Duodenal mucosa (tissue), 2 donors: Measurements from ENCODE around the gene DNAJC1.

Source experiments
- H3K27ac ChIP-seq: one replicate; pipeline ENCODE4 v1.7.0; 2013; ENCODE audit warnings: low read depth, low read length
- H3K27me3 ChIP-seq, 2 donors: one replicate each; pipeline ENCODE4 v1.7.0; 2013; ENCODE audit warnings: low read length in 2 of 2, control low read depth in 1 of 2; ENCODE audit not compliant: insufficient read depth in 2 of 2, control insufficient read depth in 1 of 2
- H3K36me3 ChIP-seq, 2 donors: one replicate each; pipeline ENCODE4 v1.7.0; 2013; ENCODE audit warnings: low read length in 2 of 2, control low read depth in 1 of 2; ENCODE audit not compliant: insufficient read depth in 2 of 2, control insufficient read depth in 1 of 2
- H3K4me1 ChIP-seq, 2 donors: one replicate each; pipeline ENCODE4 v1.7.0; 2013; ENCODE audit warnings: low read length in 2 of 2, control low read depth in 1 of 2; ENCODE audit not compliant: insufficient read depth in 2 of 2, control insufficient read depth in 1 of 2
- H3K4me3 ChIP-seq, 2 donors: one replicate each; pipeline ENCODE4 v1.7.0; 2013; ENCODE audit warnings: low read length in 2 of 2, low read depth in 1 of 2
- H3K9ac ChIP-seq, 2 donors: one replicate each; pipeline ENCODE4 v1.7.0; 2013; ENCODE audit warnings: low read length in 2 of 2, low read depth in 1 of 2
- H3K9me3 ChIP-seq, 2 donors: one replicate each; pipeline ENCODE4 v1.7.0; 2013; ENCODE audit warnings: low read length in 2 of 2, control low read depth in 1 of 2; ENCODE audit not compliant: control insufficient read depth in 1 of 2

The DNAJC1 gene

GRCh38 chr10:21728618-21729017 is 274.9 kb downstream of the DNAJC1 start:
- Histone ChIP-seq H3K4me1 (peaks cover 23 to 25% of the 10 kb centered on the region in 2 donors), H3K9me3 (no peaks in the 10 kb centered on the region), H3K4me3 (no peak overlapping the region), H3K27ac (no peak overlapping the region), H3K27me3 (no peaks in the 10 kb centered on the region), H3K36me3 (peaks cover under 1 to 1% of the 10 kb centered on the region in 2 donors), H3K9ac (no peak overlapping the region)

GRCh38 chr10:21727452-21728168 is 275.9 kb downstream of the DNAJC1 start:
- peaks cover 23 to 28% of the 10 kb centered on the region in 2 donors for H3K4me1 ChIP-seq
- H3K27me3 ChIP-seq: no peaks in the 10 kb centered on the region
- no peaks in the 10 kb centered on the region for H3K36me3 ChIP-seq
- no peak overlapping the region for H3K9ac ChIP-seq
- H3K27ac ChIP-seq: no peak overlapping the region
- no peak overlapping the region for H3K4me3 ChIP-seq
- H3K9me3 ChIP-seq: no peaks in the 10 kb centered on the region

GRCh38 chr10:21726601-21727225 is 276.8 kb downstream of the DNAJC1 start:
- no peaks in the 10 kb centered on the region for H3K9me3 ChIP-seq
- no peak overlapping the region for H3K27ac ChIP-seq
- peaks cover 23 to 28% of the 10 kb centered on the region in 2 donors for H3K4me1 ChIP-seq
- no peaks in the 10 kb centered on the region for H3K27me3 ChIP-seq
- no peak overlapping the region for H3K4me3 ChIP-seq
- H3K36me3 ChIP-seq: no peaks in the 10 kb centered on the region
- no peak overlapping the region for H3K9ac ChIP-seq

GRCh38 chr10:21724687-21725367 is 278.7 kb downstream of the DNAJC1 start:
- H3K9me3 ChIP-seq: no peaks in the 10 kb centered on the region
- no peak overlapping the region for H3K27ac ChIP-seq
- no peak overlapping the region for H3K9ac ChIP-seq
- no peaks in the 10 kb centered on the region for H3K27me3 ChIP-seq
- peak overlapping the region in 1 of 2 donors; percentile 12 for H3K4me3 ChIP-seq
- peaks cover 0 to 3% of the 10 kb centered on the region in 2 donors for H3K36me3 ChIP-seq
- H3K4me1 ChIP-seq: peaks cover 23 to 28% of the 10 kb centered on the region in 2 donors

- H3K27ac ChIP-seq: no peak overlapping the region
- no peaks in the 10 kb centered on the region for H3K9me3 ChIP-seq
- H3K4me3 ChIP-seq: no peak overlapping the region
- peaks cover 0 to 3% of the 10 kb centered on the region in 2 donors for H3K36me3 ChIP-seq
- H3K27me3 ChIP-seq: no peaks in the 10 kb centered on the region
- no peak overlapping the region for H3K9ac ChIP-seq
- peaks cover 23 to 28% of the 10 kb centered on the region in 2 donors for H3K4me1 ChIP-seq
These were observed 279.4 kb downstream of the DNAJC1 start for GRCh38 chr10:21724020-21724589.

GRCh38 chr10:21722209-21722608 is 281.3 kb downstream of the DNAJC1 start:
- Histone ChIP-seq H3K36me3 (peaks cover 0 to 3% of the 10 kb centered on the region in 2 donors), H3K9ac (no peak overlapping the region), H3K27ac (no peak overlapping the region), H3K27me3 (no peaks in the 10 kb centered on the region), H3K4me1 (peaks cover 16 to 21% of the 10 kb centered on the region in 2 donors), H3K4me3 (no peak overlapping the region), H3K9me3 (no peaks in the 10 kb centered on the region)

- Histone ChIP-seq H3K9me3 (no peaks in the 10 kb centered on the region), H3K4me3 (no peak overlapping the region), H3K9ac (no peak overlapping the region), H3K4me1 (peaks cover 12 to 17% of the 10 kb centered on the region in 2 donors), H3K36me3 (peaks cover 0 to 3% of the 10 kb centered on the region in 2 donors), H3K27ac (no peak overlapping the region), H3K27me3 (no peaks in the 10 kb centered on the region)
These were observed 282.4 kb downstream of the DNAJC1 start for GRCh38 chr10:21721000-21721665.

- Histone ChIP-seq H3K36me3 (peaks cover 0 to 11% of the 10 kb centered on the region in 2 donors), H3K27ac (no peak overlapping the region), H3K4me1 (peaks cover 10 to 15% of the 10 kb centered on the region in 2 donors), H3K27me3 (no peaks in the 10 kb centered on the region), H3K9me3 (no peaks in the 10 kb centered on the region), H3K9ac (no peak overlapping the region), H3K4me3 (no peak overlapping the region)
These were observed 283.4 kb downstream of the DNAJC1 start for GRCh38 chr10:21720090-21720489.

GRCh38 chr10:21719502-21719901 is 284.0 kb downstream of the DNAJC1 start:
- Histone ChIP-seq H3K9ac (no peak overlapping the region), H3K4me1 (peaks cover 5 to 10% of the 10 kb centered on the region in 2 donors), H3K4me3 (no peak overlapping the region), H3K27me3 (no peaks in the 10 kb centered on the region), H3K27ac (no peak overlapping the region), H3K9me3 (no peaks in the 10 kb centered on the region), H3K36me3 (peaks cover 0 to 17% of the 10 kb centered on the region in 2 donors)
